Stromal cell of bone marrow (primary cell): Measurements from ENCODE around the gene AOPEP.
A peak's percentile ranks its signal among the peaks of the same experiment; 100 is the strongest.
"Not testable (repeated sequence)": the region's sequence is repeated elsewhere in the genome, so short reads cannot be mapped to it uniquely, and the experiment has no call there.

Experiments used
- DNase-seq: peaks from one replicate; pipeline ENCODE4 v3.0.0-alpha.2; 2012; ENCODE audit warnings: low read depth

The AOPEP gene

DNA sequence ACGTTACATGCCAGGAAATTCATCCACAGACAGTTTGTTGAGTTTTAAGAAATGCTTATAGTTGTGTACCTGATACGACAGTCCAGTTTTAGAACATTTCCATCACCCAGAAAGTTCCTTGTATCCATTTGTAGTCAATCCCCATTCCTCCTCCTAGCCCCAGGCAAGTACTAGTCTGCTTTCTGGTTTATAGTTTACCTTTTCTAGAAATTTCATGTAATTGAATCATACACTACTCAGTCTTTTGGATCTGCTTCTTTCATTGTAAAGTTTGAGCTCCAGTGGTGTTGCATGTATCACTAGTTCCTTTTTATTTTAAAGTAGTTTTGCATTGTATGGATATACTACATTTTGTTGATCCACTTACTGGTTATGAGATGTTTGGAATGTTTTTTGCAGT, 291.2 kb downstream of the AOPEP start:
- no peak for DNase-seq

GRCh38 chr9:95018099-95018936, 291.8 kb downstream of the AOPEP start:
- DNase-seq, result peak; percentile 95

- not testable (repeated sequence) for DNase-seq
These were observed 294.1 kb downstream of the AOPEP start for GRCh38 chr9:95020644-95021043.

GRCh38 chr9:95021166-95021886, 294.8 kb downstream of the AOPEP start:
- DNase-seq, result no peak

- no peak for DNase-seq
These were observed 296.2 kb downstream of the AOPEP start for GRCh38 chr9:95022657-95023056.

DNA sequence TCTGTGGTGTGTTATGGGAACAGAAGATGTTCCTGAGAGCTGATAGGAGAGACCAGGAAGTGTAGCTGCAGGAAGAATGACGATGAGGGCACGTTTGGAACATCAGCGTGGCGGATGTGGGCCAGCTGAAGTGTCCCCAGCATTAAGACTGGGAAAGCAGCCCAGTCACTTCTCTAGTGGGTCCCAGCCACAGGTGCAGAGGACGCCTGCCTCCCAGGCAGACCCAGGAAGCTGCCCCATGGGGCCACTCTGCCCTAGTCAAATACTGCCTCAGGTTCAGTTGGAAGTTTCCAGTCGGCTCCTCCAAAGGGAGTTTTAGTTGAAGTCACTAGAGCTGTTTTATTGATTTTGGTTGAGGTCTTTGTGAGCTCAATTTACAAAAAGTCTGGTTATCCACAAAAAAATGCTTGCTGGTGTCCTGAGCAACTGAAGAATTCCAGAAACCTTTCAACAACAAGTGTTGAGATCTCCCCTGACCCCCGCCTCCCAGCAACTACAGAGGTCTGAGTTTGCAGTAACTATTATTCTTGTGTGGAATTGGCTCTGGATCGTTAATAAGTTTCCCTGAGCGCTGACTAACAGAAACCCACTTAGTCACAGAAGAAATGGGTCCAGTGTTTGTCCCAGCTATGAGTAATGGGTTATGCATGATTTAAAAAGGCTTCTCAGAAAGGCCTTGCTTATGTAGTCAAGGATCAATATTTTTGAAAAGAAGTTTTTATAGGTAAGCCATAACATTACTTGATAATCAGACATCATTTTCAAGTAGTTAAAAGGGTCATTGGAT, 296.9 kb downstream of the AOPEP start:
- peak; percentile 91 for DNase-seq

DNA sequence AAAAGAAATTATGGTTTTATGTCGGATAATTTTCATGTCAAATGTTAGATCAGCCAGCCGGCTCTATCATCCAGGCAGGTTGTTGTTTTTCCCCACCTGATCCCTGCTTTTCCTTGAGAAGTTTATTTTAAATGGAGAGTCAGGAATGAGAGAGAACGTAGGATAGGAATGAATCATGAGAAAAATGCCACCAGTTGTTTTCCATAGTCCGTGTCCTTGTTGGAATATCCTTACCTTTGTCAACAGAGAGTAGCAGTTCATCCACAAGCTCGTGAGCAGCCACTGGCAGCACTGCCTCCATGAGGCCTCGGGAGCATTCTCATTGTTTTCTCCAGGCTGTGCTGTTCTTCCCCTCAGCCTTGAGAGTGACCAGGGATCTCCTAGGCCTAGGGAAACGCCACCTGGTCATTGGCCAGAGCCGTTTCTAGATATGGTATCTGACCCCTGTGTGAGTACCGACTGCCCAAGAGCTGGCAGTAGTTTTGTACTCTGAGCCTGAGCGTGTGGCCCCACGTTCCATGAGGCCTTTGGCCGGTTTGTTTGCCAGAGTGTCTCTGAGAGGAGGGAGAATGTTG, 297.7 kb downstream of the AOPEP start:
- DNase-seq, result no peak

DNA sequence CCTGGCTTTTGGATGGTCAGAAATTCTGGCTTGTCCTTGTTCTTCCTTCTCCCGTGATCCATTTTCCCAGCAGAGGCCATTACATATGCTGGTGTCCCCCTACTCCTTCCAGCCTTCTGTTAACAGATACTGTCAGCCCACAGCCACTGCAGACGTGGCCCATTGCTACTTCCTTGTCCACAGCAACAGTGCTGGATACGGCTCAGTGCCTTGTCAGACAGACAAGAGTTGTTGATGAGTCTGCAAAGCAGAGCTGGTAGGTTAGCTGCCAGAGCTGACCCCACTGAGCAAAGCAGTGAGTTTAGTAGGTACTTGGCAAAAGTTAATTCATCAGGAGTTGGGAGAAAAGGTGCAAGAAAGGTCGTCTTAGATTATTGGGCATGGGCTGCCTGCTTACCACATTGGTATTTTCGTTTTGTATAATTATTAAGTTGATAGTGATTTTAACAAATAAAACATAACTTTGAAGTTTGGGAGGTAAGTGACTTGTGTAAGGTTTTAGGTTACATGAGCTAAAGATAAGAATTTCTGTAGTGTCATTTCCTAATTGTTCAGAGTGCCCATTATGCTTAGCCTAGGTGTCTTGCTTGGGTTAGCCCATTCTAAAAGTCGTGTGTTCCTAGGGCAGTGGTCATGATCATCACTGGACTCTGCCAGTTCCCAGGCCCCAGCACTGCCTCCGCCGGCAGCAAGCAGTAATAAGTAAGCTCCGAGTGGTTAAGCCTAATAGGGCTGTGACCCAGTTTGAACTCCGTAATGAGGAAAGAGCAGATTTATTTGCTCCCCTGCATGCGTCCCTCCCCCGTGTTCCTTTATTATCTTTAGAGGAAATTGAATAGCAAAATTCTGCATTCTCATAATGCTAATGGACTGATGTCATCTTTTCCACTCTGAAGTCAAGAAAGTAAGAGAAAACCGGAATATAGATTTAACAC, 299.0 kb downstream of the AOPEP start:
- peak; percentile 88 for DNase-seq

DNA sequence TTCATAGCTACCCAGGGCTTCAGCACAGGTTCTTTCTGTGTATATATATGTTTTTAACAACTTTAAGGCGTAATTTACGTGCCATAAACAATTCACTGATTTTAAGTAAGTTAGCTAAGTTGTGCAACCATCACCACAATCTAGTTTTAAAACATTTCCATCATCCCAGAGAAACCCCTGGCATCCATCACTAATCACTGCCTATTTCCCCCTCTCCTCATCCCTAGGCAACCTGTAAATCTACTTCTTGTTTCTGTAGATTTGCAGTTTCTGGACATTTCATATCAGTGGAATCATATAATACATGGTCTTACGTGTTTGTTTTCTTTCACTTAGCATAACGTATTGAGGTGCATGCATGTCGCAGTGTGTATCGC, 299.6 kb downstream of the AOPEP start:
- DNase-seq, result no peak

DNA sequence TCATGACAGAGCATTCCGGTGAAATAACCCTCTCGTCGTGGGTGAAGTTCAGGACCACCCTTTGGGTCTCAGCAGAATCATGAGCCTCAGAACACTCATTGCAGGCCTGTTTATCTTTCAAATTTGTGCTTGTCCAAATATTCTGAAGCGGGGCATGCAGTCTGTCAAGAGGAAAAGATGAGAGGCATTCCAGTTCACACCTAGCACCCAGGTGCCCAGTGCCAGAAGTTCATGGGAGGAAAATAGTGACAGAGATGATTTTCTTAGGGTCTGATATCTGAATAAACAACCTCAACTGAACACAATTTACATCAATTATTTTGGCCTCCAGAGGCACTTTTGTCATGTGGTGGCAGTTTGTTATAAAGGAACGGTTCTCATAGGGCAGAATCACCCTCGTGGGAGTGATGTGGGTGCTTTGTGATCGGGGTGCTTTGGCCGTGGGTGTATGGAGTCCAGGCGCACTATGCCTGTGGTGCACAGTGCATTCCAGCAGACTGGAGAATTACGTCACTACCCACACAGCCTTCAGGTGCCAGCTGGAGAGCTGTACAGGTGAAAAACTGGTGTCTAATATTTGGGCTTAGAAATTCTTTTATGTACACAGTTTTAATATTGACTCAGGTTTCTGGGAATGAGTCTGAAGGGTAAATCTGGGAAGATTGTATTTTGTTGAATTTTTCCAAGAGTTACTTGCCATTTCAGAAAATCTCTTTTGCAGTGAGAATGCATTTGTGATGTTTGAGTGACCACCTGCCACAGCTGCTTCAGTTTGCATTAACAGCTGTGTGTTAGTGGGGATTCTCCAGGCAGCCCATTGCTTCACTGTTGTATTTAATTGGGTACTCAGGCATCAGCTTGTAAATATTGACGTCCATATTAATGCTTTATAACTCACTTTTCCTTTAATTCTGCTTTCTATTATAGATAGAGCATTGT, 301.7 kb downstream of the AOPEP start:
- DNase-seq, result no peak

DNA sequence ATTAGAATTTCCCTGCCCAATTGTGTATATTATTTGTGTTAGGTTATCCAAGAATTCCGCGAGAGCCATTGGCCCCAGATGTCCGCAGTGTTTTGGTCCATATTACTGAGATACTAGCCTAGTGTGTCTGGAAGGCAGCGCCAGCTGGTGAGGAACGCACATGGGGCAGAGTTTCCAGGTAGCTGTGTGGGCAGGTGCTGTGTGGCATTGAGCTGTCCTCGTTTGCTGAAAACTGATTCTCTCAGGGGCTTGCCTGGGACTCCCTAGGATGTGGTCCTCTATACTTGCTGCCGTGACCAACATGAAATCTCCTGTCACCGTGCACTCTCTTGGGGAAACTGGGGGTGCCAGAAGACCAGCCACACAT, 302.3 kb downstream of the AOPEP start:
- no peak for DNase-seq

DNA sequence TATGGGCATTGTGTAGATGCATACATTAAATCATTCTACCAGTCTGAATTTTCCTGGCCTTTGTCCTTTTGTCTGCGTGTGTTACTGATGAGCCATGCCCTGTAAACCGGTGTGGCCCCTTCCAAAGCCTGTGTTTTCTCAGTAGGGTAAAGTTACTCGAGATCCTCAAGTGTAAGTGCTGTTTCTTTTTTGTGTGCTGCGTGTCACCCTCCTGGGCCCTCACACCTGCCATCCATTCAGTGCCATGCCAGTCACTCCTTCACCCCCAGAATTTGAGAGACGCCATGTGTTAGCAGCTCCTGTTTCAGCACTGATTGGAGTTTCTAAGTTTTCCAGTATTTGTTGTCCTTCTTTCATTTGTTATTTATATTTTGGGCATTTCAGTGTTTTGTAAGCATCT, 302.8 kb downstream of the AOPEP start:
- DNase-seq, result no peak

DNA sequence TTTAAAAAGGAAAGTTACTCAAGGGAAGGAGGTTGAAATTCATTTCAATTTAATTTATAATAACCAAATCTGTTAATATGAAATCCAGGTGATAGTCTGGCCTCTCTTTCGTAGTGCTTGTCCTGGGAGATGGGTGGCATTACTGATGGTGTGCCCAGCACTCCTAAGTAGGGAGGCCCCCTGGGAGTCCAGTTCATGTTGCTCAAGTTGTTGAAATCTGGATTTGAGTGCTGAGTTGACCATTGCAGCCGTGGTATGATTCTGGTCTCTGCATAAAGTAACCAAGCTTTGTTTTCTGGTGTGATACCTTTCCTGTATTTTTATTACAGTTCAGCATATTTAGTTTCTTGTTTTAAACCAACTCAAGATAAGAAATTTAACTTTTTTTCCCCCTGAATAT, 303.2 kb downstream of the AOPEP start:
- DNase-seq, result no peak

DNA sequence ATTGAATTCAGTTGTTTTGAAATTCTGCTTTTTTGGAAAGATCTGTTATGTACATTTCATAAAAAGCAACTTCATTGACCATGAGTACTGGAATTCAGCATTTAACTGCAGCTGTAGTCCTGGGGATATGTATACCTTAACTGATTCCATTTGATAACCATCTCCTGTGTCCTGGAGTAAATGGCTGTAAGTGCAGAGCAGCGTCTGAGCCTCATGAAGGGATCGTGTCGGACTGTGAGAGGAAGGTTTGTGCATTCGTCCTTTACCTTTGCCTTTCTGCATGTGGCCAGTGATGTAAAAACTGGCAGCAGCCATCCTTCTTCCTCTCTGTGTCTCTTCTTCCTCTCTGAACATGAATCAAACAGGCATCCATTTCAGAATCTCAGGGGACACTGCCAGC, 303.8 kb downstream of the AOPEP start:
- DNase-seq, result no peak

DNA sequence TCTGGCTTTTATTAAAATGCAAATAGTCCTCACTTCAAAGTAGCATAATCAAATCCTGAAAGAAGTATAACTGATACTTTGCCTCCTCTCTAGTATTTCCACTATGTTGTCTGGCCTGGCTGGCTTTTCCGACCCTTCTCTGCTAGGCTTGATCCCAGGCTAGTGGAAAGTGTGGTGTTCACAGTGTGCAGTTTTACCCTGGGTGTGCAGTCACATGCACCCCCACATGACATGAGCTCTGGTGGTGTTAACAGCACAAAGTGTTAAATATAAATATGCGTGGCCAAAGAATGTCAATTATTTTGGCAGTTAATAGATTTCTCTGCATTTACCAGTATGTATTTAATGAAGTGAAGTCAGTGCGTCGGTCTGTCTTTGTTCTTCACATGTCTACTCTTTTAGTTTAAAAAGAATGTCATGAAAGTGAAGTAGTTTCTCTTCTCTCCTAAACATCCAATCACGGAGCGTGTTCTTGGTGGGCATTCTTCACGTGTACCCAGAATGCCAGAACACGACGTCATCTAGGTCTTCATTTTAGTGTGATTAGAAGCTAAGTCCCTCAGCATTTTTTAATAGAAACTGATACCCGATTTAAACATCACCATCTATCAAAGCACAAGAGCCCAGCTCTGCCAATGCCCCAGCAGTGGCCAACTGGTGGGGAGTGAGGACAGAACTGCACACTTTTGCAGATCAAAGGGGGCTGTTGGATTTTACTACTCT, 304.6 kb downstream of the AOPEP start:
- no peak for DNase-seq

DNA sequence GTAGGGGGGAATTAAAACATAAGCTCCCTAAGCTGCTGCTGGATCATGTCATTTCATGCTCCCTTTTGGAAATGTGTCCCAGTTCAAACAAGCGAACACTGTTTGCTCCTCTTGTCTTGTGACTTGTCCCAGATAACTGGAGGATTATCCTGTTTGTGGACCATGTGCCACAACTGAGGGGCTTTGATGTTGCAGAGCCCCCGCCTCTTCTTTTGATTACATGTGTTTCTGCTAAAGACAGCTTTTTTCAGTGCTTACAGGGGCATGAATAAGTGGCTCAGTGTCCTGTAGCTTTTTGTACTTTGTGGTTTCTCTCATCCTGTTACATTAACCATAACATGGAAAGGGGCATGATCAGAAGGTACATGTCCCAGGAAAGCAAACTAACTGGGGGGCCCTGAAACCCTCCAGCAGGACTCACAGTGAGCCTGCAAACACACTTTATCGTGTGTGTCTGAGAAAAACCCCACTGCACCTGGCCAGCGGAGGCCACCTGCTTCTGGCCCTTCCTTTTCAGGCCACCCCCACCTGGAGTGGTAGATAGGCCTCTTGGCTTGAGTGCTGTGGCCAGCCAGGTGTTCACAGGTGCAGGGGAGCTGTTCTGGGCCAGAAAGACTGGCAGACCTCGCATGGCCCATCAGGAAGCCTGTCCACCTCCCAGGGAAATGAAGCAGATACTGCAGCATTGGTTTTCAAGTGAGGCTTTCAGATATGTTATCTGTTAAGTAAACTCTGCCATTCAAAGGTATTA, 305.4 kb downstream of the AOPEP start:
- DNase-seq, result no peak

- no peak for DNase-seq
These were observed 306.3 kb downstream of the AOPEP start for GRCh38 chr9:95032580-95033341.

GRCh38 chr9:95035846-95036245, 309.3 kb downstream of the AOPEP start:
- no peak for DNase-seq
